ENCODE measurements around the gene GRIK3.

DNA sequence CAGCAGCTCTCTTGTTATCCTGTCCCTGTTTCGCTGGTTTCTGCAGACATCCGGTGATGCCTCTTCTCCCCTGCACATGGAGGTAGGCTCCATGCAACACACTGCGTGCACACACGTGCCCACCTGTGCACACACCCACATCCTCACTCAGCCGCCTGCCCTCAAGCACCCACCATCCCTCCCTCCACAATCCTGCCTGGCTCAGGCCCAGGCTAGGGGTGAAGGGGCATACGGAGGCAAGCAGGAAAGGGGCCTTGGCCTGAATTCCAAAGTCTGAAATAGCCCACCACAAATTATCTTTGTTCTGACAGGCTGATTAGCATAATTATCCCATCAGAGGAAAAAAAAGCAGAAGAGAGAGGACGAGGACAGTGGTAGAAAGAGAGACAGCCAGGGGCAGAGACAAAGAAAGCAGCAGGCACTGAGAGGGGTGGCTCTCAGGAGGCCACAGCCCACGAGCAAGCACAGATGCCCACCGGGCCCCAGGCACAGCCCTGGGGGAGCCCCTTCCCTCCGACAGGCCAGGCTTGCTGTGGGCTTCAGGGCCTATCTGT, 73.2 kb downstream of the GRIK3 start:
- TF ChIP-seq ZNF274 (IDR thresholded peaks at IDR 0.05; ENCODE audit: low read depth, low read length) (no peak), YY1 (IDR thresholded peaks at IDR 0.05; ENCODE audit: insufficient read depth, insufficient read length) (no peak), SUZ12 (IDR thresholded peaks at IDR 0.05; ENCODE audit: extremely low read depth, insufficient read depth, insufficient read length) (no peak)

All from NT2/D1 (cell line).